ENCODE data around the gene ACAA1.
"Not testable (repeated sequence)": the region's sequence is repeated elsewhere in the genome, so short reads cannot be mapped to it uniquely, and the experiment has no call there.

ACAA1 gene

GRCh38 chr3:38090453-38090852 lies 46.5 kb downstream of the ACAA1 start:
- Histone ChIP-seq H3K9ac (ENCODE audit: low read depth, low read length) (no peak overlapping the region), H3K4me3 (ENCODE audit: low read length) (no peak overlapping the region), H3K27ac (ENCODE audit: low read depth, low read length) (no peak overlapping the region), H3K9me3 (ENCODE audit: insufficient read depth, low read depth, low read length) (no peaks in the 10 kb centered on the region), H3K4me1 (ENCODE audit: insufficient read depth, low read length) (no peaks in the 10 kb centered on the region), H3K36me3 (ENCODE audit: insufficient read depth, low read length) (no peaks in the 10 kb centered on the region), H3K27me3 (ENCODE audit: insufficient read depth, low read length) (no peaks in the 10 kb centered on the region)
- WGBS, result 97% methylated on average over 2 of the region's 3 CpGs

- WGBS, result 92% methylated on average over 2 of the region's 2 CpGs
- H3K36me3 ChIP-seq (ENCODE audit: insufficient read depth, low read length), result no peaks in the 10 kb centered on the region
- H3K4me1 ChIP-seq (ENCODE audit: insufficient read depth, low read length), result no peaks in the 10 kb centered on the region
- peaks cover 3% of the 10 kb centered on the region for H3K9me3 ChIP-seq (ENCODE audit: insufficient read depth, low read depth, low read length)
- no peak overlapping the region for H3K27ac ChIP-seq (ENCODE audit: low read depth, low read length)
- no peak overlapping the region for H3K9ac ChIP-seq (ENCODE audit: low read depth, low read length)
- no peaks in the 10 kb centered on the region for H3K27me3 ChIP-seq (ENCODE audit: insufficient read depth, low read length)
- H3K4me3 ChIP-seq (ENCODE audit: low read length), result no peak overlapping the region
Observed at GRCh38 chr3:38089163-38089562, 47.8 kb downstream of the ACAA1 start.

GRCh38 chr3:38088126-38089078 lies 48.5 kb downstream of the ACAA1 start:
- Histone ChIP-seq H3K4me3 (ENCODE audit: low read length) (no peak overlapping the region), H3K9me3 (ENCODE audit: insufficient read depth, low read depth, low read length) (peaks cover 10% of the 10 kb centered on the region), H3K27me3 (ENCODE audit: insufficient read depth, low read length) (no peaks in the 10 kb centered on the region), H3K4me1 (ENCODE audit: insufficient read depth, low read length) (no peaks in the 10 kb centered on the region), H3K36me3 (ENCODE audit: insufficient read depth, low read length) (no peaks in the 10 kb centered on the region), H3K9ac (ENCODE audit: low read depth, low read length) (no peak overlapping the region), H3K27ac (ENCODE audit: low read depth, low read length) (no peak overlapping the region)
- 94% methylated on average over 10 of the region's 11 CpGs for WGBS

GRCh38 chr3:38087278-38087677 lies 49.6 kb downstream of the ACAA1 start:
- not testable (repeated sequence) for H3K4me1 ChIP-seq (ENCODE audit: insufficient read depth, low read length); H3K9me3 ChIP-seq (ENCODE audit: insufficient read depth, low read depth, low read length); H3K27me3 ChIP-seq (ENCODE audit: insufficient read depth, low read length); H3K27ac ChIP-seq (ENCODE audit: low read depth, low read length); H3K36me3 ChIP-seq (ENCODE audit: insufficient read depth, low read length); H3K9ac ChIP-seq (ENCODE audit: low read depth, low read length); H3K4me3 ChIP-seq (ENCODE audit: low read length)

- H3K27me3 ChIP-seq (ENCODE audit: insufficient read depth, low read length), result no peaks in the 10 kb centered on the region
Observed at GRCh38 chr3:38086496-38086895, 50.4 kb downstream of the ACAA1 start.

GRCh38 chr3:38085943-38086324 lies 51.0 kb downstream of the ACAA1 start:
- 94% methylated on average over 1 of the region's 1 CpG for WGBS

More at GRCh38 chr3:38086496-38086895, 50.4 kb downstream of the ACAA1 start:
- 96% methylated on average over 3 of the region's 3 CpGs for WGBS
- Histone ChIP-seq H3K4me1 (ENCODE audit: insufficient read depth, low read length) (no peaks in the 10 kb centered on the region), H3K9ac (ENCODE audit: low read depth, low read length) (no peak overlapping the region), H3K9me3 (ENCODE audit: insufficient read depth, low read depth, low read length) (peaks cover 10% of the 10 kb centered on the region), H3K36me3 (ENCODE audit: insufficient read depth, low read length) (no peaks in the 10 kb centered on the region), H3K27ac (ENCODE audit: low read depth, low read length) (no peak overlapping the region), H3K4me3 (ENCODE audit: low read length) (no peak overlapping the region)

GRCh38 chr3:38085311-38085942 lies 51.5 kb downstream of the ACAA1 start:
- Histone ChIP-seq H3K9ac (ENCODE audit: low read depth, low read length) (no peak overlapping the region), H3K27ac (ENCODE audit: low read depth, low read length) (no peak overlapping the region), H3K4me3 (ENCODE audit: low read length) (no peak overlapping the region), H3K9me3 (ENCODE audit: insufficient read depth, low read depth, low read length) (peaks cover 10% of the 10 kb centered on the region), H3K27me3 (ENCODE audit: insufficient read depth, low read length) (no peaks in the 10 kb centered on the region), H3K4me1 (ENCODE audit: insufficient read depth, low read length) (no peaks in the 10 kb centered on the region), H3K36me3 (ENCODE audit: insufficient read depth, low read length) (no peaks in the 10 kb centered on the region)
- WGBS, result 88% methylated on average over 11 of the region's 11 CpGs

More at GRCh38 chr3:38085943-38086324, 51.0 kb downstream of the ACAA1 start:
- peaks cover 10% of the 10 kb centered on the region for H3K9me3 ChIP-seq (ENCODE audit: insufficient read depth, low read depth, low read length)
- no peaks in the 10 kb centered on the region for H3K4me1 ChIP-seq (ENCODE audit: insufficient read depth, low read length)
- no peak overlapping the region for H3K9ac ChIP-seq (ENCODE audit: low read depth, low read length)
- H3K4me3 ChIP-seq (ENCODE audit: low read length), result no peak overlapping the region
- H3K27me3 ChIP-seq (ENCODE audit: insufficient read depth, low read length), result no peaks in the 10 kb centered on the region
- H3K27ac ChIP-seq (ENCODE audit: low read depth, low read length), result no peak overlapping the region
- H3K36me3 ChIP-seq (ENCODE audit: insufficient read depth, low read length), result no peaks in the 10 kb centered on the region

- no peaks in the 10 kb centered on the region for H3K27me3 ChIP-seq (ENCODE audit: insufficient read depth, low read length)
- no peaks in the 10 kb centered on the region for H3K36me3 ChIP-seq (ENCODE audit: insufficient read depth, low read length)
- H3K9me3 ChIP-seq (ENCODE audit: insufficient read depth, low read depth, low read length), result peaks cover 10% of the 10 kb centered on the region
- no peak overlapping the region for H3K27ac ChIP-seq (ENCODE audit: low read depth, low read length)
- no peak overlapping the region for H3K9ac ChIP-seq (ENCODE audit: low read depth, low read length)
- 88% methylated on average over 7 of the region's 7 CpGs for WGBS
- H3K4me3 ChIP-seq (ENCODE audit: low read length), result 0 out of 2 replicates have a peak overlapping the region, but pooled peaks have one; percentile 15
- no peaks in the 10 kb centered on the region for H3K4me1 ChIP-seq (ENCODE audit: insufficient read depth, low read length)
Observed at GRCh38 chr3:38084334-38085310, 52.3 kb downstream of the ACAA1 start.

- H3K9me3 ChIP-seq (ENCODE audit: insufficient read depth, low read depth, low read length), result peaks cover 10% of the 10 kb centered on the region
- no peak overlapping the region for H3K9ac ChIP-seq (ENCODE audit: low read depth, low read length)
Observed at GRCh38 chr3:38083871-38084333, 53.0 kb downstream of the ACAA1 start.

GRCh38 chr3:38083254-38083653 lies 53.7 kb downstream of the ACAA1 start:
- not testable (repeated sequence) for H3K27ac ChIP-seq (ENCODE audit: low read depth, low read length); H3K36me3 ChIP-seq (ENCODE audit: insufficient read depth, low read length); H3K27me3 ChIP-seq (ENCODE audit: insufficient read depth, low read length); H3K4me1 ChIP-seq (ENCODE audit: insufficient read depth, low read length); H3K9ac ChIP-seq (ENCODE audit: low read depth, low read length); H3K4me3 ChIP-seq (ENCODE audit: low read length); H3K9me3 ChIP-seq (ENCODE audit: insufficient read depth, low read depth, low read length)
- no CpG with 5 or more reads among the region's 1 CpG for WGBS

More at GRCh38 chr3:38083871-38084333, 53.0 kb downstream of the ACAA1 start:
- no peak overlapping the region for H3K27ac ChIP-seq (ENCODE audit: low read depth, low read length)
- H3K36me3 ChIP-seq (ENCODE audit: insufficient read depth, low read length), result no peaks in the 10 kb centered on the region
- H3K4me3 ChIP-seq (ENCODE audit: low read length), result 0 out of 2 replicates have a peak overlapping the region, but pooled peaks have one; percentile 15
- H3K27me3 ChIP-seq (ENCODE audit: insufficient read depth, low read length), result no peaks in the 10 kb centered on the region
- WGBS, result 94% methylated on average over 13 of the region's 13 CpGs
- H3K4me1 ChIP-seq (ENCODE audit: insufficient read depth, low read length), result no peaks in the 10 kb centered on the region

All from HUES64 (cell line).